Omental fat pad (tissue), 4 donors: ENCODE results near the gene ASCC2. TPM values are rescaled to one million over a fixed set of nuclear protein-coding genes. Genes with fewer than 3 reads are reported as not detected.

Source experiments
- ATAC-seq: fragments of 150-250 bp; one replicate; pipeline ENCODE4 v1.9.1; 2016; ENCODE audit warnings: mild to moderate bottlenecking, moderate library complexity; ENCODE audit not compliant: low FRiP score
- DNase-seq: peaks from one replicate; pipeline ENCODE4 v3.0.0-alpha.2; 2019; ENCODE audit warnings: low spot score
- total RNA-seq, 4 donors: library from RNA; depleted of rRNA; stranded (reverse); fragments of >200 nt; gene quantifications; one replicate each; pipeline ENCODE4 v1.1.0, GENCODE V29; 2016
- TF ChIP-seq, protein P1 (sequence below), 3 donors: fragments of 450-650 bp; IDR thresholded peaks; one replicate each; pipeline ENCODE4 v1.5.1; 2016 to 2017; ENCODE audit warnings: antibody characterized with exemption in 3 of 3, mild to moderate bottlenecking in 3 of 3, moderate library complexity in 2 of 3

ASCC2 gene
- total RNA-seq, 4 donors from 2014 or later = 35.4 to 65.2 (median 51.8) TPM

DNA sequence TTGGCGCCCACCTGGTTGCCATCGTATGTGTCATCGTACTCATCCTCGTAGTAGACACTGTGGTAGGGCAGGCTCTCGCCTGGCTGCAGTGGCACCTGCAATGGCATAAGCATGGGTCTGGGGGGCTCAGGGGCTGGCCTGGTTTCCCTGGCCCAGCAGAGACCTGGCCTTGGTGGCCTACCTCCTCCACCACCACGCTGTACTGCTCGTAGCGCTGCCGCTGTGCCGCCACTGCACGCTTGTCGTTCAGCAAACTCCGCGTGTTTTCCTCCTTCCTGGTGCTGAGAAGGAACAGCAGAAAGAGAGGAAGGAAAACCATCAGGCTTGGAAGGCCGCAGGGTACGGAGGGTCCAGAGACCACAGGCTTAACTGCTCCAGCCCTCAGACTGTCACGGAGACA is 44.7 kb downstream of the ASCC2 start:
- ATAC-seq = no peak
- TF ChIP-seq, protein P1, sequence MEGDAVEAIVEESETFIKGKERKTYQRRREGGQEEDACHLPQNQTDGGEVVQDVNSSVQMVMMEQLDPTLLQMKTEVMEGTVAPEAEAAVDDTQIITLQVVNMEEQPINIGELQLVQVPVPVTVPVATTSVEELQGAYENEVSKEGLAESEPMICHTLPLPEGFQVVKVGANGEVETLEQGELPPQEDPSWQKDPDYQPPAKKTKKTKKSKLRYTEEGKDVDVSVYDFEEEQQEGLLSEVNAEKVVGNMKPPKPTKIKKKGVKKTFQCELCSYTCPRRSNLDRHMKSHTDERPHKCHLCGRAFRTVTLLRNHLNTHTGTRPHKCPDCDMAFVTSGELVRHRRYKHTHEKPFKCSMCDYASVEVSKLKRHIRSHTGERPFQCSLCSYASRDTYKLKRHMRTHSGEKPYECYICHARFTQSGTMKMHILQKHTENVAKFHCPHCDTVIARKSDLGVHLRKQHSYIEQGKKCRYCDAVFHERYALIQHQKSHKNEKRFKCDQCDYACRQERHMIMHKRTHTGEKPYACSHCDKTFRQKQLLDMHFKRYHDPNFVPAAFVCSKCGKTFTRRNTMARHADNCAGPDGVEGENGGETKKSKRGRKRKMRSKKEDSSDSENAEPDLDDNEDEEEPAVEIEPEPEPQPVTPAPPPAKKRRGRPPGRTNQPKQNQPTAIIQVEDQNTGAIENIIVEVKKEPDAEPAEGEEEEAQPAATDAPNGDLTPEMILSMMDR (IDR thresholded peaks at IDR 0.05) = no peak
- no peak for DNase-seq

DNA sequence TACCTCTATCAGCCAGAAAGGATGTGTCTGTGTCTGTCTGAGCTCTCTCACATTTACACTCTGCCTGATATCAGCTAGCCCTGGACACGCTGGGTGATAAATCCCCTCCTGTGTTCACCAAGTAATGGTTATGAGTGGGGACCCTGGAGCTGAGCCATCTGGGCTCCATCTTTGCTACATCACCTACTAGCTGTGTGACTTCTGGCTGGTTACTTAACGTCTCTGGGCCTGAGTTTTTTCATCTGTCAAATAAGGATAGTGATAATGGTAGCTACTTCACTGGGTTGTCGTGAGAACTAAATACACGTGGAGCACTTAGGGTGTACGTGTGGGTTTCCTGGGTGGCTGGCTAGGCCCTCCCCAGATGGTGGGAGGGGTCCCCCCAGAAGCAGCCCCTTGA is 48.0 kb downstream of the ASCC2 start:
- no peak for ATAC-seq
- DNase-seq = no peak
- TF ChIP-seq, protein P1 (IDR thresholded peaks at IDR 0.05) = no peak

DNA sequence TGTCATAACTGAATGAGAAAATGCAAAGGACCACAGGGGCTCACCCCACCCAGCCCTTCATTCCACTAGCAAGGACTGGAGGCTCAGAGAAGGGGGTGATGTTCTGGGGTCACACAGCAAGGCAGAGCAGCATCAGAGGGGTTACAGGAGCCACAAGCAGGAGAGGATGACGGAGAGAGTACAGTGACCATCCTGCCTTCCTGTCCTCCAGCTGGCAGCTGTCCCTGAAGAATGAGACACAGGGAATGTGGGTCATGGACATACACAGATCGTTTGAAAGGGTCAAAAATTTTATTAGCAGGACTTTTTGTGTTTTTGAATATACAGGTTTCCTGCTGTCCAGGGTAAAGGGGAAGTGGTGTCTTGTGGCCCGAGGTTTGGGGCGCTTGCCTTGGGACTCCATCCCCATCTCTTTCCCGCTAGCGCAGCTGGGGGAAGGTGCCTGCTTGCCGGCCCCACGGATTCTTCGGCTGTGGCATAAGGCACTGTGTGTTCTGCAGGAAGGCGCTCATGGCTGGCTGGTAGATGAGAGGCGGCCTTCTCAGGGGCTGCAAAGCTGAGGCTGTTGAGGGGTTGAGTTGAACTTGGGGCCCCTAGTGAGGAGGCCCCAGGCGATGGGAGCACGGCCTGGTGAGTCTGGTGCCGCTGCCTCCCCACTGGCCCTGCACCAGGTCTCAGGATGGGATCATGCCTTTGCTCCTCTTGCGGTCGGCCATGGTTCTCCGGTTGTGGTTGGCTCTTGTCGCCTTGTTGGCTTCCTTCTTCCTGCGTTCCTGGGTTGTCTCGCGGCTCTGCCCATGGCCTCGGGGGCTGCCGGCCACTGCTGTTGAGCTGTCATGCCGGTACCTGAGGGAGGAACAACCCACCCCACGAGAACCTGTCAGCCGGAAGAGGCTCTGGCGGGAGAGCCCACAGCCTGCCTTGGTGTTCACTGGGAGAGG is 49.5 kb downstream of the ASCC2 start:
- TF ChIP-seq, protein P1 (IDR thresholded peaks at IDR 0.05) = no peak
- no peak for DNase-seq
- no peak for ATAC-seq

DNA sequence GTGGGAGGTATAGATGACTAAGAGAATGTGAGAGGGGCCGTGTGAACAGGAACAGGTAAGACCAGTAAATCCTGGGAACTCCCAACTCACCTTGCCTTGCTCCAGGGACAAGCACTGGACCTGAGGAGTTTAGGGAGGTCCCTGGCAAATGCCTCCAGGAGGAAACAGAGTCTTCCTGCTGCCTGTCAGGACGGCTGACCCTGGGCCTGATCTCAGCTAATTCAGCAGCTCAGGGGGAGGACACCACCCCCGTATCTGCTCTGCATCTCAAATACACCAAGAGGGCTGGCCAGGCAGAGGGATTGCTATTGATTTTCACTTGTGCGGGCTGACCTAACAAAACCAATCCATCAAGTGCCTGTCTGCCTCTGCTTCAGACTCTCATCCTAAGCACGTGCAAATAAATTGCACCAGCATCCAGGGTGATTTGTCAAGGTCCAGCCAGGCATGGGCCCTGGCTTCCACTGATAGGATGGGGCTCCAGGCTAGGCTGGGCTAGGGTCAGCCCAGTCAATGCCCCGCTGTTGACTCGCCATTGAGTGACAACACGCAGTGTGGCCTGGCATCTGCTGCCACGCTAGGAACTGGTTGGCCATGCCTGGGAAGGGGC is 50.6 kb downstream of the ASCC2 start:
- DNase-seq (no peak), ATAC-seq (no peak)
- TF ChIP-seq, protein P1 (IDR thresholded peaks at IDR 0.05) = no peak

DNA sequence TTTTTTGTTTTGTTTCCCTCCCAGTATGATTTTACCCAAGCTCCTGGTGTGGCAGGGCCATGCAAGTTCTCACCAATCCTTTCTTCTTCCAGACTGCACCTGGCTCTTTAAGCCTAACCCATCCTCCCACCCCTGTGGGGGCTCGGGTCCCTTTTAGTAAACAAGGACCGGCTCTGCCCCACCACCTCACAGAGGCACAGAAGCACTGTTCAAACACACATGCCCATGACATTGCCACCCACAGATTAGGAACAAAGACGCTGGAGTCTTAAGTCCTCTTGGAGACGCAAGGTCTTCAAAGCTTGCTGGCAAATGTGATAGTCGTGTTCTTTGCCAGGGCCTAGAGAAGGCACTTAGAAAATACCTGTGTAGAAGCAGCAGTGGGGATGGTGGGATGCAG is 52.0 kb downstream of the ASCC2 start:
- DNase-seq (no peak), ATAC-seq (no peak)
- TF ChIP-seq, protein P1 (IDR thresholded peaks at IDR 0.05) = no peak

DNA sequence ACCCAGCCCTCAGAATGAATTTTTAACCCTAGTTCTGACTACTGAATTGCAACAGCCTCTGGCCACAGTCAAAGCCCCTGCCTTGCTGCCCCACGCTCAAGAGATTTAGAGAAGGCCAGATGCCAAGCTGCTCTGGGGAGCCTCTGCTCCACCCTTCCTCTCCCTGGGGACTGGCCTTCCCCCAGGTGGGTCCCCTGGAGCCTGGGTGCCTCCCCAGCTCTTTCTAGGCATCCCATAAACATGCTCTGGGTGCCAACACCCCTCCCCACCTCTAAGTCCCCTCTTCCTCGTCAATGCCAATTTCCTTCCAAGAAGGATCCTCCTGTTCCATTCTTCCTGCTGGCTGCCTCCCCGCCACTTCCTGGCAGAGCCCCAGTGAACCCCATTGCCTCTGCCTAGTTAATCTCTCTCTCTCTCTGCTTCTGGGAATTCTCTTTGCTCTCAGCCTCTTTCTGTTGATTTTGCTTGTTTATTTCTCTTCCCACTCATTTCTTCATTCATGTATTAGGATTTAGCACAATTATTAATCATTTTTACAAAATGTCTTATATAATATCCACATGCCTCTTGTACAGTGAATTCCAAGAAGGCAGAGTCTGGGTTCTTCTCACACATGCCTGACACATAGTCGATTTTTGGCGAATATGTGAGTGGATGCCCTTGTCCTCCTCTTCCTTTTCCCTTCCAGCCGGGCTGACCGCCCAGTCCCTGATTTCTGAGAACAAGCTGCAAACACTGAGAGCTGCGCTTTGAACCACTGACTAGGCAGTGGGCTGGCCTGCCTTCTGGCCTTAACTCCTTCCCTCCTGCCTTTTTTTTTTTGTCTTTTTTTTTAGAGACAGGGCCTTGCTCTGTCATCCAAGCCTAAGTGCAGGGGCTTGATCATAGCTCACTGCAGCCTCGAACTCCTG is 53.4 kb downstream of the ASCC2 start:
- DNase-seq (no peak), ATAC-seq (peak; percentile 59)
- TF ChIP-seq, protein P1 (IDR thresholded peaks at IDR 0.05) = no peak
